ENCODE data around the gene TCF4.

The TCF4 gene

GRCh38 chr18:55458456-55459203, 129.4 kb downstream of the TCF4 start:
- H3K36me3 ChIP-seq (ENCODE audit: insufficient read depth, low read length), result peaks cover 16% of the 10 kb centered on the region; the same call in 1 of the 2 replicates
- no peak for TF ChIP-seq EZH2phosphoT487 (IDR thresholded peaks at IDR 0.05; ENCODE audit: borderline replicate concordance)
- TF ChIP-seq CTCF (conservative IDR thresholded peaks at IDR 0.05; ENCODE audit: low read length), result no peak
- H3K9me2 ChIP-seq (replicated peaks; ENCODE audit: low read depth, low read length), result no peaks in the 10 kb centered on the region
- H3F3A ChIP-seq (ENCODE audit: low read depth), result no peaks in the 10 kb centered on the region
- H3K27me3 ChIP-seq (ENCODE audit: insufficient read depth, low read length, poor library complexity, severe bottlenecking), result no peaks in the 10 kb centered on the region
- H3K4me1 ChIP-seq (ENCODE audit: insufficient read depth, low read length, poor library complexity, severe bottlenecking), result no peaks in the 10 kb centered on the region
- no peak overlapping the region for H3K4me3 ChIP-seq (ENCODE audit: low read length, poor library complexity, severe bottlenecking)
- H3K9me3 ChIP-seq (ENCODE audit: insufficient read depth, low read depth, low read length), result no peaks in the 10 kb centered on the region
- no peaks in the 10 kb centered on the region for H4K20me1 ChIP-seq (ENCODE audit: insufficient read depth, low read length, poor library complexity, severe bottlenecking)
- H2AFZ ChIP-seq (ENCODE audit: low read length), result no peak overlapping the region
- H3K9ac ChIP-seq (ENCODE audit: low read depth, low read length, poor library complexity, severe bottlenecking), result no peak overlapping the region
- H3K79me2 ChIP-seq (ENCODE audit: insufficient read depth, low read length), result no peaks in the 10 kb centered on the region
- no peak overlapping the region for H3K4me2 ChIP-seq (ENCODE audit: low read depth, low read length, poor library complexity, severe bottlenecking)

- Histone ChIP-seq H3K4me1 (ENCODE audit: insufficient read depth, low read length, poor library complexity, severe bottlenecking) (no peaks in the 10 kb centered on the region), H3K9me3 (ENCODE audit: insufficient read depth, low read depth, low read length) (no peaks in the 10 kb centered on the region), H3K4me3 (ENCODE audit: low read length, poor library complexity, severe bottlenecking) (no peak overlapping the region), H3K36me3 (ENCODE audit: insufficient read depth, low read length) (peaks cover 16% of the 10 kb centered on the region; the same call in 1 of the 2 replicates), H3K79me2 (ENCODE audit: insufficient read depth, low read length) (no peaks in the 10 kb centered on the region; the same call in 1 of the 2 replicates), H3F3A (ENCODE audit: low read depth) (no peaks in the 10 kb centered on the region), H3K9me2 (replicated peaks; ENCODE audit: low read depth, low read length) (no peaks in the 10 kb centered on the region), H2AFZ (ENCODE audit: low read length) (no peak overlapping the region), H4K20me1 (ENCODE audit: insufficient read depth, low read length, poor library complexity, severe bottlenecking) (no peaks in the 10 kb centered on the region), H3K27me3 (ENCODE audit: insufficient read depth, low read length, poor library complexity, severe bottlenecking) (no peaks in the 10 kb centered on the region), H3K4me2 (ENCODE audit: low read depth, low read length, poor library complexity, severe bottlenecking) (no peak overlapping the region), H3K9ac (ENCODE audit: low read depth, low read length, poor library complexity, severe bottlenecking) (no peak overlapping the region)
- TF ChIP-seq CTCF (conservative IDR thresholded peaks at IDR 0.05; ENCODE audit: low read length) (no peak), EZH2phosphoT487 (IDR thresholded peaks at IDR 0.05; ENCODE audit: borderline replicate concordance) (no peak)
Measured at GRCh38 chr18:55457028-55457427, 131.0 kb downstream of the TCF4 start.

GRCh38 chr18:55455938-55456337, 132.1 kb downstream of the TCF4 start:
- no peaks in the 10 kb centered on the region for H3K4me1 ChIP-seq (ENCODE audit: insufficient read depth, low read length, poor library complexity, severe bottlenecking)
- no peaks in the 10 kb centered on the region for H3F3A ChIP-seq (ENCODE audit: low read depth)
- no peaks in the 10 kb centered on the region for H4K20me1 ChIP-seq (ENCODE audit: insufficient read depth, low read length, poor library complexity, severe bottlenecking)
- H3K9me3 ChIP-seq (ENCODE audit: insufficient read depth, low read depth, low read length), result no peaks in the 10 kb centered on the region
- no peaks in the 10 kb centered on the region for H3K9me2 ChIP-seq (replicated peaks; ENCODE audit: low read depth, low read length)
- H3K4me3 ChIP-seq (ENCODE audit: low read length, poor library complexity, severe bottlenecking), result no peak overlapping the region
- no peaks in the 10 kb centered on the region for H3K27me3 ChIP-seq (ENCODE audit: insufficient read depth, low read length, poor library complexity, severe bottlenecking)
- peaks cover 14% of the 10 kb centered on the region; the same call in 1 of the 2 replicates for H3K36me3 ChIP-seq (ENCODE audit: insufficient read depth, low read length)
- peaks cover 4% of the 10 kb centered on the region; the same call in 1 of the 2 replicates for H3K79me2 ChIP-seq (ENCODE audit: insufficient read depth, low read length)
- TF ChIP-seq CTCF (conservative IDR thresholded peaks at IDR 0.05; ENCODE audit: low read length) (no peak), EZH2phosphoT487 (IDR thresholded peaks at IDR 0.05; ENCODE audit: borderline replicate concordance) (no peak)
- H2AFZ ChIP-seq (ENCODE audit: low read length), result no peak overlapping the region
- H3K4me2 ChIP-seq (ENCODE audit: low read depth, low read length, poor library complexity, severe bottlenecking), result no peak overlapping the region
- H3K9ac ChIP-seq (ENCODE audit: low read depth, low read length, poor library complexity, severe bottlenecking), result no peak overlapping the region

All from Loucy (cell line).